WTC11 (cell line): ENCODE measurements around the gene KIAA1755. TPM values are rescaled to one million over a fixed set of nuclear protein-coding genes. Genes with fewer than 3 reads are reported as not detected.

Source experiments
- ATAC-seq: fragments of 200-7000 bp; cut with Tn5 transposase; 2 replicates; pipeline ENCODE4 v1.10.0; 2021; ENCODE audit warnings: mild to moderate bottlenecking, moderate library complexity
- CTCF ChIA-PET: fragments of 300-600 bp; sonication (Branson Sonifier 250); formaldehyde crosslinking; loops from one replicate; lab custom pipeline; 2021; ENCODE audit warnings: antibody characterized with exemption; lab: Charles Lee
- POLR2A ChIA-PET: fragments of 350-600 bp; sonication (Branson Sonifier 250); formaldehyde crosslinking; loops from one replicate; lab custom pipeline; 2021; ENCODE audit warnings: antibody characterized with exemption; lab: Charles Lee
- DNase-seq: peaks from one replicate; pipeline ENCODE4 v3.0.0; 2021; ENCODE audit warnings: low spot score
- H3K27ac Mint-ChIP-seq: 2 replicates; pipeline ENCODE4 v1.8.0; 2021; ENCODE audit warnings: mixed read lengths
- H3K27me3 Mint-ChIP-seq: 2 replicates; pipeline ENCODE4 v1.8.0; 2021; ENCODE audit warnings: low read depth, mild to moderate bottlenecking, moderate library complexity, mixed read lengths
- H3K36me3 Mint-ChIP-seq: 2 replicates; pipeline ENCODE4 v1.8.0; 2021; ENCODE audit warnings: mixed read lengths
- H3K4me1 Mint-ChIP-seq: 2 replicates; pipeline ENCODE4 v1.8.0; 2022; ENCODE audit warnings: mixed read lengths
- H3K4me3 Mint-ChIP-seq: 2 replicates; pipeline ENCODE4 v1.8.0; 2021; ENCODE audit warnings: mild to moderate bottlenecking, moderate library complexity, mixed read lengths
- H3K9me3 Mint-ChIP-seq: 2 replicates; pipeline ENCODE4 v1.8.0; 2021; ENCODE audit warnings: mixed read lengths
- ATF6 ChIP-seq: sonication (generic); formaldehyde crosslinking; IDR thresholded peaks from 2 replicates; pipeline ENCODE4 v1.8.1; 2023; ENCODE audit warnings: mild to moderate bottlenecking, missing genetic modification reagents
- EMX1 ChIP-seq: fragments of 250-450 bp; sonication (Bioruptor Pico); IDR thresholded peaks from 2 replicates; pipeline ENCODE4 v1.8.0; 2021; ENCODE audit warnings: mild to moderate bottlenecking
- ERG ChIP-seq: fragments of 250-450 bp; sonication (Bioruptor Pico); IDR thresholded peaks from 2 replicates; pipeline ENCODE4 v1.8.0; 2021; ENCODE audit warnings: mild to moderate bottlenecking
- ETV6 ChIP-seq: sonication (generic); formaldehyde crosslinking; IDR thresholded peaks from 2 replicates; pipeline ENCODE4 v1.8.1; 2022; ENCODE audit warnings: mild to moderate bottlenecking, missing genetic modification reagents
- IRF1 ChIP-seq: sonication (generic); formaldehyde crosslinking; IDR thresholded peaks from 2 replicates; pipeline ENCODE4 v1.8.0; 2023; ENCODE audit warnings: missing genetic modification reagents
- KAT7 ChIP-seq: sonication (generic); formaldehyde crosslinking; IDR thresholded peaks from 2 replicates; pipeline ENCODE4 v1.8.1; 2023; ENCODE audit warnings: missing genetic modification reagents, mild to moderate bottlenecking, borderline replicate concordance
- NFATC4 ChIP-seq: fragments of 250-450 bp; sonication (Bioruptor Pico); IDR thresholded peaks from 2 replicates; pipeline ENCODE4 v1.9.0; 2021; ENCODE audit warnings: mild to moderate bottlenecking
- OVOL2 ChIP-seq: fragments of 250-450 bp; sonication (Bioruptor Pico); IDR thresholded peaks from 2 replicates; pipeline ENCODE4 v1.9.0; 2021; ENCODE audit warnings: mild to moderate bottlenecking, borderline replicate concordance
- PREB ChIP-seq: sonication (generic); formaldehyde crosslinking; IDR thresholded peaks from 2 replicates; pipeline ENCODE4 v1.8.1; 2022; ENCODE audit warnings: mild to moderate bottlenecking, missing genetic modification reagents, moderate library complexity, borderline replicate concordance
- PRRX2 ChIP-seq: fragments of 250-450 bp; sonication (Bioruptor Pico); IDR thresholded peaks from 2 replicates; pipeline ENCODE4 v1.8.0; 2021; ENCODE audit warnings: mild to moderate bottlenecking
- RORB ChIP-seq: fragments of 250-450 bp; sonication (Bioruptor Pico); IDR thresholded peaks from 2 replicates; pipeline ENCODE4 v1.9.0; 2021; ENCODE audit warnings: mild to moderate bottlenecking
- SMAD3 ChIP-seq: sonication (generic); formaldehyde crosslinking; IDR thresholded peaks from 2 replicates; pipeline ENCODE4 v1.8.0; 2022; ENCODE audit warnings: missing genetic modification reagents, mild to moderate bottlenecking, borderline replicate concordance
- TCF7 ChIP-seq: sonication (generic); formaldehyde crosslinking; IDR thresholded peaks from 2 replicates; pipeline ENCODE4 v1.8.0; 2022; ENCODE audit warnings: mild to moderate bottlenecking, low read depth, missing genetic modification reagents, moderate library complexity
- TEAD1 ChIP-seq: sonication (generic); formaldehyde crosslinking; IDR thresholded peaks from 2 replicates; pipeline ENCODE4 v1.8.0; 2022; ENCODE audit warnings: mild to moderate bottlenecking, missing genetic modification reagents
- TP53 ChIP-seq: sonication (generic); formaldehyde crosslinking; IDR thresholded peaks from 2 replicates; pipeline ENCODE4 v1.8.1; 2023; ENCODE audit warnings: mild to moderate bottlenecking, missing genetic modification reagents
- USF1 ChIP-seq: sonication (generic); formaldehyde crosslinking; IDR thresholded peaks from 2 replicates; pipeline ENCODE4 v1.8.0; 2022; ENCODE audit warnings: mild to moderate bottlenecking, missing genetic modification reagents
- USF2 ChIP-seq: sonication (generic); formaldehyde crosslinking; IDR thresholded peaks from 2 replicates; pipeline ENCODE4 v1.8.1; 2023; ENCODE audit warnings: mild to moderate bottlenecking, missing genetic modification reagents, moderate library complexity
- ZNF121 ChIP-seq: sonication (generic); formaldehyde crosslinking; IDR thresholded peaks from 2 replicates; pipeline ENCODE4 v1.8.0; 2023; ENCODE audit warnings: missing genetic modification reagents
- ZNF281 ChIP-seq: sonication (generic); formaldehyde crosslinking; IDR thresholded peaks from 2 replicates; pipeline ENCODE4 v1.8.0; 2023; ENCODE audit warnings: mild to moderate bottlenecking, missing genetic modification reagents
- ZNF423 ChIP-seq: fragments of 250-450 bp; sonication (Bioruptor Pico); IDR thresholded peaks from 2 replicates; pipeline ENCODE4 v2.1.2; 2022; ENCODE audit warnings: mild to moderate bottlenecking, moderate library complexity
- ZNF512 ChIP-seq: sonication (generic); formaldehyde crosslinking; IDR thresholded peaks from 2 replicates; pipeline ENCODE4 v1.8.1; 2022; ENCODE audit warnings: missing genetic modification reagents, borderline replicate concordance
- total RNA-seq: library from RNA; stranded (reverse); gene quantifications from 3 replicates; pipeline ENCODE4 v1.2.3, GENCODE V29; 2021

Gene KIAA1755
- total RNA-seq, 1 experiment from 2014 or later: 0.50 TPM

GRCh38 chr20:38272398-38272797 is 11.9 kb upstream of the KIAA1755 start:
- H3K36me3 Mint-ChIP-seq: no peaks in the 10 kb centered on the region
- TF ChIP-seq RORB (CRISPR knock-in tag) (no peak), ZNF121 (CRISPR knock-in tag) (no peak), USF2 (CRISPR knock-in tag) (no peak), IRF1 (CRISPR knock-in tag) (no peak), PRRX2 (CRISPR knock-in tag) (no peak), PREB (CRISPR knock-in tag) (no peak), ZNF281 (no peak), KAT7 (no peak), EMX1 (CRISPR knock-in tag) (no peak), ZNF423 (no peak), ETV6 (CRISPR knock-in tag) (no peak), ZNF512 (no peak), TP53 (no peak), SMAD3 (no peak), NFATC4 (CRISPR knock-in tag) (no peak), TCF7 (CRISPR knock-in tag) (no peak), TEAD1 (CRISPR knock-in tag) (no peak), OVOL2 (CRISPR knock-in tag) (no peak)
- H3K4me1 Mint-ChIP-seq: peaks cover 3% of the 10 kb centered on the region; the same call in 1 of the 2 replicates
- peaks cover 11% of the 10 kb centered on the region for H3K9me3 Mint-ChIP-seq
- H3K27ac Mint-ChIP-seq: no peak overlapping the region
- no peak for ATAC-seq
- peaks cover 2% of the 10 kb centered on the region for H3K27me3 Mint-ChIP-seq
- ChIA-PET POLR2A (no interaction called here), CTCF (interaction anchor here (1.0 to 1.9 kb wide), 3 partner anchors 9 to 51 kb away, joined by 3 to 4 read pairs (median 4); no protein-coding TSS in a partner anchor)
- DNase-seq: no peak
- H3K4me3 Mint-ChIP-seq: no peak overlapping the region

- peaks cover 2% of the 10 kb centered on the region for H3K27me3 Mint-ChIP-seq
- ATAC-seq (no peak), DNase-seq (no peak)
- H3K36me3 Mint-ChIP-seq: no peaks in the 10 kb centered on the region
- TF ChIP-seq ZNF121 (CRISPR knock-in tag) (no peak), ATF6 (no peak), ERG (no peak), USF1 (CRISPR knock-in tag) (no peak)
- ChIA-PET POLR2A (no interaction called here), CTCF (interaction anchor here (1.9 kb wide), 1 partner anchor 34 kb away, joined by 4 read pairs; no protein-coding TSS in a partner anchor)
- peaks cover 11% of the 10 kb centered on the region for H3K9me3 Mint-ChIP-seq
- no peak overlapping the region for H3K27ac Mint-ChIP-seq
- H3K4me3 Mint-ChIP-seq: no peak overlapping the region
- peaks cover 2% of the 10 kb centered on the region; the same call in 1 of the 2 replicates for H3K4me1 Mint-ChIP-seq
These were observed 11.1 kb upstream of the KIAA1755 start for GRCh38 chr20:38271608-38272120.
